CD4-positive, alpha-beta T cell treated with Interleukin-17A for 1 hour (primary cell): ENCODE results near the gene PECR.
"Not testable (repeated sequence)": the region's sequence is repeated elsewhere in the genome, so short reads cannot be mapped to it uniquely, and the experiment has no call there.

Experiments
- DNase-seq: peaks from one replicate; pipeline ENCODE4 v3.0.0-alpha.2; 2020

Gene PECR

DNA sequence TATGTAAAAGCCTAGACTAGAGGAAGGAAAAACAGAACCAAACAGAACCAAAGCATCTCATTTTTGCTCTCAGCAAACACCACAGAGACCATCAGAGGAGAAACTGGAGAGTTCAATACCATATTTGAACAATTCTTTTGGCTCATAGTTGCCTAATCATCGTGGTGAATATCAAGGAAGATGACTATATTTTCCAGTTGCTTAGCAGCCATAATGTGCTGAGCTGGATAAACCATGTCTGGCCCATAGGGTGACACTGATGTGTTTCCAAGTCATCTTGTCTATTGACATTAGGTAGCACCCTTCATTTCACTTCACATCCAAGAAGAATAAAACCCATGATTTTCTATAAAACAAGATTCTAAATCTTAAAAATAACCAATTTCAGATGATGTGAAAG lies 21.6 kb upstream of the PECR start:
- no peak for DNase-seq

DNA sequence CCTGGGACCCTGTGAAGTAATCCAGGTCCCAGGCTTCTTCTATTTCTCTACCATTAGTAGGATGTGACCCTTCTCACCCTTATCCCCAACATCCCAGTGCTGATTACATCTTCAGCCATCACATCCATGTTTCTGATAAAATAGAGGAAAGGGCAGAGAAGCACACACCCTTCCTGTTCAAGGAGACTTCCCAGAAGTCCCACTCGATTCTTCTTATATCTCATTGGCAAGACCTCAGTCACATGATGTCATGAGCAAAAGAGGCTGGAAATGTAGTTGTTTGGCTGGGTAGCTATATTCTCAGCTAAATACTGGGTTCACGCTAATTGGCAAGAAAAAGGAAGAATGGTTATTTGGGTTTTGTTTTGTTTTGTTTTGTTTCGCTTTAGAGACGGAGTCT lies 19.5 kb upstream of the PECR start:
- DNase-seq = no peak

DNA sequence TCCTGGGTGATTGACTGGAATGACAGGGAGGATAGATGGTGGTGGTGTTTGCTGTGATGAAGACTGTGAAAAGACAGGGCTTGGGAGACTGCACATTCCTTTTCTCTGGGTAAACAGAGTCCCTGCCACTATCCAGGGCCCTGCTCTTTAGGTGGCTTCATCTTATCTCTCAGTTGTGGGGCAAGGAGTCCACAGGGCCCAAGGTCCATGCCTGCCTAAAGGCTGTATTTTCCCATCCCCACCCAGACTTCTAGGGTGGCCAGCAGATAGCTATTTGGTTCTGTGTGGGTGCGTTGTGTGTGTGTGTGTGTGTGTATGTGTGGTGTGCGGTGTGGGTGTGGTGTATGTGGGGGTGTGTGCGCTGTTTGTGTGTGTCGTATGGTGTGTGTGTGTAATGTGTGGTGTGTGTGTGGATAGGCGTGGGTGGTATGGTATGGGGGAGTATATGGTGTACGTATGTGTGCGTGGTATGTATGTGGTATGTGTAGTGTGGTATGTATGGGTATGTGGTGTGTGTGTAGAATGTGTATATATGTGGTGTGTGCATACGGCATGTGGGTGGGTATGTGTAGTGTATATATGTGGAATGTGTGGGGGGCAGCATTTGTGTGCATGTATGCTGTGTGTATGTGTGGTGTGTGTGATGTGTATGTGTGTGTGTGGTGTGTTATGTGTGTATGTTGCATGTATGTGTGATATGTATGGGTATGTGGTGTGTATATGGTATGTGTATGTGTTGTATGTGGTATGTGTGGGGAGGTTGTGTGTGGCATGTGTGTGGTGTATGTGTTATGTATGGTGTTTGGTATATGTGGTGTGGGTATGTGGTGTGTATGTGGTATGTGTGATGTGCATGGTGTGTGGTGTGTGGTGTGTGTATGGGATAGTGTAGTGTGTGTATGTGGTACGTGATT lies 17.1 kb upstream of the PECR start:
- no peak for DNase-seq

DNA sequence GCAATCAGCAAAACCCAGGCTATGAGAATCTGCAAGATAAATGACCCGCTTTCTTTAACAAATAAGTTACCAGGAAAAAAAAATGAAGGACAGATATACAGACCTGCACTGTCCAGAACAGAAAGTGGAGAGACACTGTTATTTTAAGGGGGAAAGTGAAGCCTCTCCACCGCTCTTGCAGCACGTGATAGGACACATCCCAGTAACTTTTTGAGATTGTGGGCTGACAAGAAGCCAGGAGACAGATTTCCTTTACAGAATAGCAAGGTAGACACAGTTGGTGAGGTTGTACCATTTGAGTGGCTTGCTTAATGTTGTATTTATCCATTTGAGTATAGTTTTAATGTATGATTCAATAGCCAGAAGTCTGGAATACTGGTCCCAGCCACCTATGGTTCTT lies 13.1 kb upstream of the PECR start:
- no peak for DNase-seq

DNA sequence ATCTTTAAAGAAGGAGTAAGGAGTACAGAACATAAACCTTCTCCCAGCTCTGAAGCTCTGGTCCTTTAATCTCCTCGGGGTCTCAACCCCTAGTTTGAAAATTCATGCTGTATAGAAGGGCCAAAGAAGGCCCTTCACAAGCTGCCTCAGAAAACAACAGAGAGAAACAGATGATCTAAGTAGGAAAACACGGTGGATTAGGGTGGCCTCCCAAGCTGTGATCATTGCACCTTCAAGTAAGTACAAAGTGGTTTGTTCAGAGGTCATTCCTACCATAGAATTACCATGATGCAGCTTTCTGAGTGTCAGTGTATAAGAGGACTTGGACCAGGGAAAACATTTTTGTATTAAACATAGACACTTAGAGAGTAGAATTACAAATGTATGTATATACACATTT lies 11.0 kb upstream of the PECR start:
- DNase-seq = no peak

DNA sequence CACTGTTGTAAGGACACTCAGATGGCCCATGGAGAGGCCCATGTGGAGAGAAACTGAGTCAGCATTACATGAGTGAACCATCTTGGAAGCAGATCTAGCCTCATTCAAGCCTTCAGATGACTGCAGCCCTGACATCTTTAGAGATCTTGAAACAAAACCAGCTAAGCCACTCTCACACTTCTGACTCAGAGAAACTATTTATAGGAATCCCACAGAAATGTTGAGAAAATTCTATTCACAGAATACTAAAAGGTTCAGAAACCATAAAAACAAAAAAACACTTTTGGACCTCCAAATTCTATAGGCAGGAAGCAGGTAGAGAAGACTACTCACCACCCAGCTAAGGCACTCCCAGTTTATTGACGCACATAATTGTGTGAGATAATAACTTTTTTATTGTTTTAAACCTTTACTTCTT lies 8.8 kb upstream of the PECR start:
- no peak for DNase-seq

DNA sequence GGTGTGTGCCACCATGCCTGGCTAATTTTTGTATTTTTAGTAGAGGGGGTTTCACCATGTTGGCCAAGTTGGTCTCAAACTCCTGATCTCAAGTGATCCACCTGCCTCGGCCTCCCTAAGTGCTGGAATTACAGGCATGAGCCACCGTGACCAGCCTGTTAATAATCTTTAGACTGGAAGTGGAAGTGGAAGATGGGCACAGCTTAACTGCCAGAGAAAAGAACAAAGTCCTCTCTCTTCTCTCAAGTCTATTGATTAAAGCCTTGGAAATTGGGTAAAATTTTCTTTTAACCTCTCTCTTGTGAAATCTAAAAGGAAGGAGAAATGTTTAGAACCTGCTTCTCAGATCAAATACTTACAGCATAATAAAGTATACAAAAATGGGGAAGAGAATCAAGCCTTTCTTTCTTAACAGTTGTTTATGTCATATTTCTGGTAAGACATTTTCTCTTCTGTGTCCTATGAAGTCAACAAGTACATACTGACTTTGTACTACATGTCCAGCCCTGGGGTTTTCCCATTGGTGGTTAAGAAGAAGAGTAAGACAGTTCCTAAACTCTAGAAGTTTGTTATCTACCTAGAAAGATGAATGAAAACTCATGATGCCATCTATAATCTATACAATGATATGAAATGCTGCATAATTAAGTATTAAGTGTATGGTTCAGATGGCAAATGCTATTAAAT lies 4.7 kb upstream of the PECR start:
- no peak for DNase-seq

DNA sequence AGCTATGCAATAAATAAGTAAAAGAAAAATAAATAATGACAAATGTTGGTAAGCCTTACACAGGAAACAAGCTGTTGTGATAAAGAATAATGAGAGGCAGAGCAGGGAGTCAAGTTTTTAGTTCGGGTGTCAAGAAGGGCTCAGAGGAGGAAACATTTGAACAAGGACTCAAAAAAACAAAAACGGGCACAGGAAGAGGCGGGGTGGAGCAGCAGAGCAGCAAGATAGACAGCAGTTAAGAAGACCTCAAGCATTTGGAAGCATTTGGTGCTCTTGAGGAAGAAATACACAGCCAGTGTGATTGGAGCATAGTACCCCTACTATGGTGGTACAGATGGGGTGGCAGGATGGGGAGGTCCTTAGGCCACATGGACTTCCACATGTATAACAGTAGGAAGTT lies 2.9 kb upstream of the PECR start:
- DNase-seq = peak; percentile 41

DNA sequence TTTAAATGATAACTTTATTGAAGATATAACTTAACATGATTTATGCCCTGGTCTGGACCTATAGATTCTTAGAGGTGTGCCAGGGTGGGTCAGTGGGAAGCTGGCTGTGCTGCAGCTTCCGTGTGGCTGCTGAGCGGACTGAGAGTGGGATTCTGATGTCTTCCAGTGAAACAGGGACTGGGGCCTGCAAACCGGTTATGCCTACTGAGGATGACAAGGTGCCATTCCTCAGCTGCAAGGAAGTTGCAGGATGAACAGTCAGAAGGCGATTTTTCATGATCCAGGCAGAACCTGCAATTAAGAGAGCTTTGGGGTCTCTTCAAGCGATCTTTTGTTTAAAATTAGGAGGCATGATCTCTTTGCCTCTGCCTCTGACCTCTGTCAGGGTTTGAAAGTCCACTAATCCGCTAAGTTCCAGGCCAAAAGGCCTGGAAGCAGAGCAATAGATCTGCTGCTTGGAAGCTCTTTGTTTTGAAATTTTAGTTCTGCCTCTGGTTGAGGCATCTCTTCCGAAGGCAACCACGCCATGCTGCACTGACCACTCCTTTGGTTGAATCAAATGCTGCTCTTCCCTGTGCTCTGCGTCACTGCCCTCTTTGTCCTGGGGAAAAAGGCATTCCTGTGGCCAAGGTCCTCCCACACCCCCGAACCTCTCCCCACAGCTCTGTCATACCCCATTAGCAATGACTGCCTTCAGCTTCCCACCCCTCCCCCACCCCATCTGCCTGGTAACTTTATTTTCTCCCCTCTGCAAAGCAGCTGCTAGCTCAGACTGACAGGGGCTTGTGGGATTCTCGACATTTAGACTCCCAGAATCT lies 2.1 kb upstream of the PECR start:
- no peak for DNase-seq

DNA sequence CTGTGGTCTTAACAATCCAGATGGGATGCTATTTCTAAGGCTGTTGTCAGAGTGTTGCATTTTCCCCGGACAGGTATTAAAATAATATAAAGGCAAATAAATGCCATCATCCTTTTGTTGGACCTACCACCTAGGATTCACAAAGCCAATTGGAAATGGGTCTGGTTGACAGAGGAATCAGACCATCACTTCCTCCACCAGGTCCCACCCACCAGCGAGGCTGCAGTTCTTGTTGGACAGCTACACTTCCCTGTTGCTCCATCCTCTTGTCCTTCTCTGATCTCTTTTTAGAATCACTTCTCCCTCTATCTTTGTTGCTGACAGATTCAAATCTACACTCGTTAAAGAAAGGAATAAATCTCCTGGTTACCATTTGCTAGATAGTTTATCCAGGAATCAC lies 1.2 kb upstream of the PECR start:
- DNase-seq = no peak

DNA sequence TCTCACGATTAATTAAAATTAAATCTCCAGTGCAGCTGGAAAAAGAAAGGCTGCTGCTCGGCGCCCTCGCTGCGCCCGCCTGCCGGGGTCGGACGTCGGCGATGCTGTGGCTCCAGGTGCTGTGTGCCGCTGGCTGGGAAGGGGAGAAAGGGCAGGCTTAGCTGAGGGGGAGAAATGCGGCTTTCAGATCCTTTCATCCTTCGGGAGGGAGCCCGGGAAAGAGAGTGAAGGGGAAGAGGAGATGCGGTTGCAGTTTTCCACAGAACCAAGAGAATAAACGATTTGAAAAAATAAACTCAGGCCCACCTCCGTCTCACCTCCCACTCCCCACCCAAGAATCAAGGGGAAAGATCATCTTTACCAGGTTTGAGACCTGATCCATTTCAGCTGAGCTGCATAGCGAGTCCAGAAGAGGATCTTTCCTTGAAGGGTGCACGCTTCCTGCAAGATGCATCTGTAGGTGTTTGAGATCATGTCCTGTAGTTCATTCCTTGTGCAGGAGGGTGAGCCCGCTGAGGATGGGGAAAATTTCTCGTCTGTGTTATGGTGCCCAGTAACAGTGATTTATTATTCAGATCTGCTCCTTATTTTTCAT lies 605 bp upstream of the PECR start:
- DNase-seq = no peak

DNA sequence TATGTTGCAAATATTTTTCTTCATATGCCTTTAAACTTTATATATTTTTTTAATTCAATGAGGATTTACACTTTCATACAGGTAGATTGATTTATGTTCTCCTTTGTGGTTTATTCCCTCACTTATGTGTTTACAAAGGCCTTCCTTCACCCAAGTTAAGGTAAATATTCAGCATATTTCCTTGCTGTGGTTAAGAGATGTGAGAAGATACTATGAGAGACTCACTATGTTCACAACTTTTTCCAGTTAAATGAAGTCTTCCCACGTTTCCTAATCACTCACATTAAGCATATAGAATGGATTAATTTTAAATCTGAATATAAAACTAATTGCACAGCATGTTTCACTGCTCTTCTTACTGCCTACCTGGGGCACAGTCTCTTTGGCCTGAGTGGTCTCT lies 597 bp downstream of the PECR start:
- no peak for DNase-seq

DNA sequence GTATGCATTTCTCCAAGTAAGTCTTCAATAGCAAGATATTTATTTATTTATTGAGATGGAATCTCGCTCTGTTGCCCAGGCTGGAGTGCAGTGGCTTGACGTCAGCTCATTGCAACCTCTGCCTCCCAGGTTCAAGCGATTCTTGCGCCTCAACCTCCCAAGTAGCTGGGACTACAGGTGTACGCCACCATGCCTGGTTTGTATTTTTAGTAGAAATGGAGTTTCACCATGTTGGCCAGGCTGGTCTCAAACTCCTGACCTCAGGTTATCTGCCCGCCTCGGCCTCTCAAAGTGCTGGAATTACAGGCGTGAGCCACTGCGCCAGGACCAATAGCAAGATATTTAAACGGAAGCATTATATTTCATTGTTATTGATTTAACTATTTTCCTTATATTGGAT lies 1.6 kb downstream of the PECR start:
- DNase-seq = not testable (repeated sequence)

DNA sequence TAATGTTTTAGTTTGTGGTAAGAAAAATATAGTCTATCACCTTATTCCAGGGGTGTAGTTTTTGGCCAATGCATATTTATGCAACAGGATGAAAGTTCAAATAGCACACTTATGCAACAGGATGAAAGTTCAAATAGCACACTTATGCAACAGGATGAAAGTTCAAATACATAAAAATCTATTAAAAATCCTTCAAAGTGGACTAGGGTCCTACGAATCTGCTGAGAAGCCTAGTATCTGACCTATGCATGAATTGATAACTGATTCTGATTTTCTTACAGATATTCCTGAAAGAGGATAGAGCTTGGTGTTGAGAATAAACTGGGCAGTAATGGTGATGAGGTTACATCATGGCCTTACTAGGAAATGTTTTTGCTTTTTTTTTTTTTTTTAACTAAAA lies 2.8 kb downstream of the PECR start:
- DNase-seq = no peak

DNA sequence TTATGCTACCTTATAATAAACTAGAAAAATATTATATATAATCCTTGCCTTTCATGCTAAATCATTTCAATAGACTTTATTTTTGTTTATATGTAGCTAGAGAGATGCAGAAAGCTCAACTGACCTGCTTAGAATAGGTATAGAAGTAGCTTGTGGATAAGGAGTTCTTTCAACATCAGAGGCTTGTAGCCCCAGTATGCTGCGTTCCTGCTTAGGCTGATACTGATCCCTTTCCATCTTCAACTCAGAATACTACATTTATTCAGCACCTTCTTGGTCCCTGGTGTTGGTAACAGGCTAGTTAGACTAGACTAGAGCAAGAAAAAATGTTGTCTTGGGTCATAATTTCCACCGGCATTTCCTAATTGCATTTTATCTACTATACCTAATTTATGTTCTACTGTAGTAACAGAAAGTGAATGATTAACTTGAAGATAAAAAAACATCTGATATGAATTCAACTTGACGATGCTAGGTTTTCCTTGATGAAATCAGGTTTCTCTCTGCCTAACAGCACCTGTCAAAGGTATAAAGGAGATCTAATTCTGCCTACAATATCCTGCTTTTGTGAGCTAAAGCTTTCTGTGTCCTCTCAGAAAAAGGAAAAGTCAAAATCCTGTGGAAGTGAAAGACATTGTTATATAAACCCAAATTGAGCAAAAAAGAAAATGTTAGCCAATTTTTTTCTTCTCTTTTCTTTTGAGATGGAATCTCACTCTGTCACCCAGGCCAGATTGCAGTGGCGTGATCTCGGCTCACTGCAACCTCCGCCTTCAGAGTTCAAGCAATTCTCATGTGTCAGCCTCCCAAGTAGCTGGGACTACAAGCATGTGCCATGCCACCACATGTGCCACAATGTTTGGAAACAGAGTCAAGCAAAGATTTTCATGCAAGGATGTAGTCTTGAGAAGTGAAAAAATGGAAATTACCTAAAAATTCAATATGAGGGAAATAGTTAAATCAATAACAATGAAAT lies 5.8 kb downstream of the PECR start:
- DNase-seq = no peak

DNA sequence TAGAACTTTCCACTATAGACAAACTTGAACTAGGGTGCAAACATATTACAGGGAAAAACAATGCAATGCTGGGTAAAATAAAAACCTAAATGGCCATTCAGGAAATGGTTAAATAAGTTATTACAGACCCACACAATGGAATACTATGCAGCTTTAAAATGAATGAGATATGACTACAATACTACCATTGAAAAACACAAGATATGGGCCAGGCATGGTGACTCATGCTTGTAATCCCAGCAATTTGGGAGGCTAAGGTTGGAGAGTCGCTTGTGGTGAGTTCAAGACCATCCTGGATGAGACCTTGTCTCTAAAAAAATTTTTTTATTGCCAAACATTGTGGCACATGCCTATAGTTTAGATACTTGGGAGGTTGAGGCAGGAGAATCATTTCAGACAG lies 6.8 kb downstream of the PECR start:
- DNase-seq = no peak

DNA sequence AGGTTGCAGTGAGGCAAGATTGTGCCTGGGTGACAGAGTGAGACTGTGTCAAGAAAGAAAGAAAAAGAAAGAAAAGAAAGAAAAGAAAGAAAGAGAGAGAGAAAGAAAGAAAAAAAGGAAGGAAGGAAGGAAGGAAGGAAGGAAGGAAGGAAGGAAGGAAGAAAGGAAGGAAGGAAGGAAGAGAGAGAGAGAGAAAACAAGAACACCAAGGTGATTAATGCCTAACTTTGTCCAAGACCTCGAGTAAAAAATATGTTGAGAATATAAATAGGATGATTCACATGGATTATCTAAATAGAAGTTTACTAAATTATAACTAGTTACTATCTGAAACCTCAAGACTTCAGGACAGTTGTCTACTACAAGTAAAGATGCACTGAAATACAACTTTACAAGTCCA lies 7.2 kb downstream of the PECR start:
- no peak for DNase-seq

DNA sequence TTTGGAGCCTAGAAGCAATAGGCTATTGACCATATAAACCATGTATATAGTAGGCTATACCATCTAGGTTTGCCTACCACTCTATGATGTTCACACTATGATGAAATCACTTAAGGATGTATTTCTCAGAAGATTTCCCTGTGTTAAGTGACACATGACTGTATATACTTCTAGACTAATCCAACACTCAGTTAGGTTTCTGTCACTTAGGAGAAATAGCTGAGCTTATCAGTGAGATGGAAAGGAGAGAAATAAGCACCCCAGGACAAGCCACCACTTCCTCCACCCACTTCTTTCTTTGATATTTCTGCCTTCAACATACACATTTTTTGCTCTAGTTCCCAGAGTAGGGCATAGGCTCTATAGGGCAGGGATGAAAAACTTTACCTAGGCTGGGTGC lies 7.8 kb downstream of the PECR start:
- no peak for DNase-seq

DNA sequence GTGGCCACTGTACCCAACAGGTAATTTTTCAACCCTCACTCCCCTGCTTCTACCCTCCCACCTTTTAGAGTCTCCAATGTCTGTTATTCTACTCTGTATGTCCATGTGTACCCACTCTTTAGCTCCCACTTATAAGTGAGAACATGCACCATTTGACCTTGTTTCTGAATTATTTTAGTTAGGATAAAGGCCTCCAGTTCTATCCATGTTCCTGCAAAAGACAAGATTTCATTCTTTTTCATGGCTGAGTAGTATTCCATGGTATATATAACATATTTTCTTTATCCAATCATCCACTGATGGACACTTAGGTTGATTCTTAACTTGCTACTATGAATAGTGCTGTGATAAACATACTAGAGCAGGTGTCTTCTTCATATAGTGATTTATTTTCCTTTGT lies 9.1 kb downstream of the PECR start:
- DNase-seq = no peak

DNA sequence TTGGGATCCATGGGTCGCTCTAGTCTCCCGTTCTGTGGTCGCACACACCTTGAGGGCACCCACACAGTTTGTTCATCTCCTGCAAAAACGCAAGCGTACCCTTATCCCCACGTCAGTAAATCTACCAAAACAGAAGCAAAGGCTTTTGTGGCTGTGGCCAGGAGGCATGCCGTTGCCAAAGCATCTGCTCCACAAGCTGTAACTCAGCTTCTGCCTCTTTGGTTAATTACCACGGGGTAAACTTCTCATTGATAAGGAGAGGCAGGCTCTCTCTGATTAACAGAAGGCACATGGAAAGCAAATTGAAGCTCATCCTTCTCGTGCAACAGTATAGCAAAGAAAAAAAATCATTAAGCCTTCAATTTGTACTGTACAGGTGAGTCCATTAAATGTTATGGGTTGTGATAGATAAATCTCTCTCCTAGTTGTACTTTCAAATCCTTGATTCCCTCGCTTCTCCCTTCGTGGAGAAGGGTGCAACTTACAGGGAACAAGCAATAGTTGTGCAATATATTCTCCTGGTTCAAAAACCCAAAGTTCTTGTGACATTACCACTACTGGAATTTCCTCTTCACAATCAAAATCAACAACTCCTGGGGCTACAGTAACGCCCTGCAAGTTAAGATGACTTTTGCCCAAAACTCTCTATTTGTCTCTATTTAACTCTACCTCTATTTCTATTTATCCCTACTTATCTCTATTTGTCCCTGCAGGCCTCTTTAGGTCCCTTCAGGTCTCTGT lies 10.3 kb downstream of the PECR start:
- no peak for DNase-seq

DNA sequence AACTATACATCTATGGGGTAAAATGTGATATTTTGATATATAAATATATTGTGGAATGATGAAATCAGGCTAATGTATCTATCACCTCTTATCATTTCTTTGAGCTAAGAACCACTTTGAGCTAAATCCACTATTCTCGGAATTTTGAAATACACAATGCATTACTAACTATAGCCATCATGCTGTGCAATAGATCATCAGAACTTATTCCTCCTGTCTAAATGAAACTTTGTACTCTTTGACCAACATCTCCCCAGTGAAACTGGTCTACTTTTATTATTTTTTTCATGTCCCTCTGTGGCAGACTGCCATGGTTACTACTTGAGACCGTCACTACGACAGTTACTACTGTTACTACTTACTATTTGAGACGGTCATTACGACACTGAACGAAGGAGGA lies 11.4 kb downstream of the PECR start:
- DNase-seq = no peak
